ENCODE results near the gene CNR1. TPM values are rescaled to one million over a fixed set of nuclear protein-coding genes. Genes with fewer than 3 reads are reported as not detected.
A peak's percentile ranks its signal among the peaks of the same experiment; 100 is the strongest.

Gene CNR1
- total RNA-seq, 2 donors from 2014 or later: 0.24 TPM; not detected in 1

GRCh38 chr6:88124925-88125557 lies 41.1 kb downstream of the CNR1 start:
- H3K4me1 Mint-ChIP-seq: no peaks in the 10 kb centered on the region
- no peak overlapping the region for H3K4me3 Mint-ChIP-seq
- H3K9me3 Mint-ChIP-seq: peaks cover 5% of the 10 kb centered on the region
- H3K27me3 Mint-ChIP-seq: peaks cover 13% of the 10 kb centered on the region
- H3K27ac Mint-ChIP-seq: no peak overlapping the region
- no peaks in the 10 kb centered on the region for H3K36me3 Mint-ChIP-seq (ENCODE audit: low read depth)
- peak; percentile 37 for ATAC-seq (replicated peaks)

GRCh38 chr6:88120635-88121034 lies 45.5 kb downstream of the CNR1 start:
- H3K4me1 Mint-ChIP-seq: no peaks in the 10 kb centered on the region
- no peak for ATAC-seq (replicated peaks)
- no peak overlapping the region for H3K4me3 Mint-ChIP-seq
- H3K27ac Mint-ChIP-seq: no peak overlapping the region
- H3K9me3 Mint-ChIP-seq: peaks cover 5% of the 10 kb centered on the region
- H3K27me3 Mint-ChIP-seq: peaks cover 18% of the 10 kb centered on the region
- no peaks in the 10 kb centered on the region for H3K36me3 Mint-ChIP-seq (ENCODE audit: low read depth)

GRCh38 chr6:88119769-88120168 lies 46.4 kb downstream of the CNR1 start:
- peaks cover 19% of the 10 kb centered on the region for H3K27me3 Mint-ChIP-seq
- H3K27ac Mint-ChIP-seq: no peak overlapping the region

GRCh38 chr6:88116276-88116675 lies 49.9 kb downstream of the CNR1 start:
- no peaks in the 10 kb centered on the region for H3K9me3 Mint-ChIP-seq
- H3K27ac Mint-ChIP-seq: no peak overlapping the region
- peaks cover 39% of the 10 kb centered on the region for H3K27me3 Mint-ChIP-seq
- no peaks in the 10 kb centered on the region for H3K4me1 Mint-ChIP-seq
- no peaks in the 10 kb centered on the region for H3K36me3 Mint-ChIP-seq (ENCODE audit: low read depth)
- no peak for ATAC-seq (replicated peaks)
- no peak overlapping the region for H3K4me3 Mint-ChIP-seq

More at GRCh38 chr6:88119769-88120168, 46.4 kb downstream of the CNR1 start:
- Mint-ChIP-seq H3K9me3 (no peaks in the 10 kb centered on the region), H3K4me3 (no peak overlapping the region), H3K36me3 (ENCODE audit: low read depth) (no peaks in the 10 kb centered on the region), H3K4me1 (no peaks in the 10 kb centered on the region)
- no peak for ATAC-seq (replicated peaks)

GRCh38 chr6:88115307-88115706 lies 50.8 kb downstream of the CNR1 start:
- no peak overlapping the region for H3K4me3 Mint-ChIP-seq
- H3K27ac Mint-ChIP-seq: no peak overlapping the region
- no peak for ATAC-seq (replicated peaks)
- no peaks in the 10 kb centered on the region for H3K36me3 Mint-ChIP-seq (ENCODE audit: low read depth)
- peaks cover 40% of the 10 kb centered on the region for H3K27me3 Mint-ChIP-seq
- H3K9me3 Mint-ChIP-seq: no peaks in the 10 kb centered on the region
- no peaks in the 10 kb centered on the region for H3K4me1 Mint-ChIP-seq

- no peak for ATAC-seq (replicated peaks)
- no peak overlapping the region for H3K27ac Mint-ChIP-seq
- no peaks in the 10 kb centered on the region for H3K4me1 Mint-ChIP-seq
These were observed 51.3 kb downstream of the CNR1 start for GRCh38 chr6:88114838-88115237.

GRCh38 chr6:88111991-88112390 lies 54.2 kb downstream of the CNR1 start:
- no peak overlapping the region for H3K4me3 Mint-ChIP-seq
- H3K27me3 Mint-ChIP-seq: peaks cover 34% of the 10 kb centered on the region
- no peaks in the 10 kb centered on the region for H3K4me1 Mint-ChIP-seq
- H3K27ac Mint-ChIP-seq: no peak overlapping the region
- ATAC-seq (replicated peaks): no peak
- no peaks in the 10 kb centered on the region for H3K9me3 Mint-ChIP-seq
- no peaks in the 10 kb centered on the region for H3K36me3 Mint-ChIP-seq (ENCODE audit: low read depth)

More at GRCh38 chr6:88114838-88115237, 51.3 kb downstream of the CNR1 start:
- Mint-ChIP-seq H3K36me3 (ENCODE audit: low read depth) (no peaks in the 10 kb centered on the region), H3K27me3 (peaks cover 37% of the 10 kb centered on the region), H3K9me3 (no peaks in the 10 kb centered on the region), H3K4me3 (no peak overlapping the region)

- Mint-ChIP-seq H3K9me3 (no peaks in the 10 kb centered on the region), H3K4me1 (no peaks in the 10 kb centered on the region), H3K36me3 (ENCODE audit: low read depth) (no peaks in the 10 kb centered on the region), H3K4me3 (no peak overlapping the region), H3K27me3 (peaks cover 25% of the 10 kb centered on the region), H3K27ac (no peak overlapping the region)
- no peak for ATAC-seq (replicated peaks)
These were observed 58.9 kb downstream of the CNR1 start for GRCh38 chr6:88107241-88107640.

GRCh38 chr6:88105741-88106340 lies 60.3 kb downstream of the CNR1 start:
- Mint-ChIP-seq H3K27ac (no peak overlapping the region), H3K4me1 (no peaks in the 10 kb centered on the region), H3K36me3 (ENCODE audit: low read depth) (no peaks in the 10 kb centered on the region), H3K9me3 (no peaks in the 10 kb centered on the region), H3K27me3 (peaks cover 17% of the 10 kb centered on the region), H3K4me3 (no peak overlapping the region)
- ATAC-seq (replicated peaks): no peak

Other genes with a start within 250 kb of the CNR1 start
- not detected for gene SPACA1, start 118.5 kb downstream of the CNR1 start, total RNA-seq

Data from activated T-helper 17 cell treated with anti-CD3 and anti-CD28 coated beads, Interleukin-2, amount 50 U/mL, for 72 hours (primary cell).